SK-N-MC (cell line): ENCODE data around the gene NIPA2.

ENCODE experiments used
- EZH2 ChIP-seq: fragments of 200-600 bp; sonication (generic); IDR thresholded peaks from one replicate; pipeline ENCODE4 v1.6.1; 2017; ENCODE audit warnings: antibody characterized with exemption
- FOXP2 ChIP-seq: optimal IDR thresholded peaks from 2 replicates; pipeline ENCODE3; 2011; ENCODE audit warnings: mild to moderate bottlenecking, moderate library complexity; ENCODE audit not compliant: insufficient read depth; ENCODE audit errors: extremely low read length, control extremely low read depth
- POLR2AphosphoS5 ChIP-seq: IDR thresholded peaks from 2 replicates; pipeline ENCODE4 v1.6.1; 2012; ENCODE audit warnings: mild to moderate bottlenecking, low read depth, low read length, borderline replicate concordance

- no peak for TF ChIP-seq EZH2
- TF ChIP-seq POLR2AphosphoS5: no peak
- TF ChIP-seq FOXP2: no peak
Measured at GRCh38 chr15:22877607-22878006, 39.1 kb downstream of the NIPA2 start.
